ENCODE results near the gene CHDH. TPM values are rescaled to one million over a fixed set of nuclear protein-coding genes. Genes with fewer than 3 reads are reported as not detected.

Gene CHDH
- total and polyA plus RNA-seq, 7 donors = 0.29 to 6.1 (median 2.0) TPM

GRCh38 chr3:53829605-53830004 lies 16.6 kb downstream of the CHDH start:
- DNase-seq (no peak), ATAC-seq (no peak)
- intact Hi-C loops (cut with DNase I) = no loop called here
- Histone ChIP-seq H3K9me3 (no peaks in the 10 kb centered on the region), H3K4me3 (no peak overlapping the region), H3K27ac (no peak overlapping the region), H3K27me3 (ENCODE audit: insufficient read depth in 3 of 3, low read length in 2 of 3) (no peaks in the 10 kb centered on the region), H3K4me1 (no peaks in the 10 kb centered on the region), H3K36me3 (ENCODE audit: insufficient read depth in 1 of 2, low read depth in 1 of 2) (no peaks in the 10 kb centered on the region)
- 73 to 87% (median 83%) methylated on average over 2 of the region's 2 CpGs for WGBS, 3 donors
- no peak for TF ChIP-seq CTCF (IDR thresholded peaks at IDR 0.05)

GRCh38 chr3:53828581-53828980 lies 17.6 kb downstream of the CHDH start:
- DNase-seq = no peak
- H3K4me1 ChIP-seq = no peaks in the 10 kb centered on the region
- no peak for TF ChIP-seq CTCF (IDR thresholded peaks at IDR 0.05)
- no peak overlapping the region for H3K27ac ChIP-seq
- 81 to 100% (median 88%) methylated on average over 1 of the region's 1 CpG for WGBS, 3 donors
- no peak for ATAC-seq
- intact Hi-C loops (cut with DNase I) = no loop called here
- no peaks in the 10 kb centered on the region for H3K9me3 ChIP-seq
- H3K36me3 ChIP-seq (ENCODE audit: insufficient read depth in 1 of 2, low read depth in 1 of 2) = no peaks in the 10 kb centered on the region
- no peak overlapping the region for H3K4me3 ChIP-seq
- H3K27me3 ChIP-seq (ENCODE audit: insufficient read depth in 3 of 3, low read length in 2 of 3) = no peaks in the 10 kb centered on the region

GRCh38 chr3:53826048-53826447 lies 20.2 kb downstream of the CHDH start:
- whole genome bisulfite sequencing, 3 donors = 42 to 77% (median 71%) methylated on average over 1 of the region's 1 CpG
- TF ChIP-seq CTCF (IDR thresholded peaks at IDR 0.05) = no peak
- ATAC-seq (no peak), DNase-seq (no peak)
- H3K4me1 ChIP-seq = peaks cover 6% of the 10 kb centered on the region
- H3K27me3 ChIP-seq (ENCODE audit: insufficient read depth in 3 of 3, low read length in 2 of 3) = no peaks in the 10 kb centered on the region
- no peak overlapping the region for H3K4me3 ChIP-seq
- no peaks in the 10 kb centered on the region for H3K9me3 ChIP-seq
- no peak overlapping the region for H3K27ac ChIP-seq
- intact Hi-C loops (cut with DNase I) = no loop called here
- no peaks in the 10 kb centered on the region for H3K36me3 ChIP-seq (ENCODE audit: insufficient read depth in 1 of 2, low read depth in 1 of 2)

GRCh38 chr3:53824795-53825194 lies 21.4 kb downstream of the CHDH start:
- H3K27ac ChIP-seq = no peak overlapping the region
- ATAC-seq (no peak), DNase-seq (no peak)
- H3K27me3 ChIP-seq (ENCODE audit: insufficient read depth in 3 of 3, low read length in 2 of 3) = no peaks in the 10 kb centered on the region
- WGBS, 3 donors = 89 to 92% (median 92%) methylated on average over 4 of the region's 4 CpGs
- peaks cover 14% of the 10 kb centered on the region for H3K4me1 ChIP-seq
- TF ChIP-seq CTCF (IDR thresholded peaks at IDR 0.05) = no peak
- no peaks in the 10 kb centered on the region for H3K9me3 ChIP-seq
- no peaks in the 10 kb centered on the region for H3K36me3 ChIP-seq (ENCODE audit: insufficient read depth in 1 of 2, low read depth in 1 of 2)
- no peak overlapping the region for H3K4me3 ChIP-seq
- intact Hi-C loops (cut with DNase I) = no loop called here

GRCh38 chr3:53823956-53824657 lies 22.1 kb downstream of the CHDH start:
- Histone ChIP-seq H3K36me3 (ENCODE audit: insufficient read depth in 1 of 2, low read depth in 1 of 2) (peaks cover 0 to 2% of the 10 kb centered on the region in 2 donors), H3K27me3 (ENCODE audit: insufficient read depth in 3 of 3, low read length in 2 of 3) (no peaks in the 10 kb centered on the region), H3K4me3 (no peak overlapping the region), H3K27ac (no peak overlapping the region), H3K4me1 (peaks cover 14% of the 10 kb centered on the region), H3K9me3 (no peaks in the 10 kb centered on the region)
- intact Hi-C loops (cut with DNase I) = no loop called here
- no peak for TF ChIP-seq CTCF (IDR thresholded peaks at IDR 0.05)
- no peak for ATAC-seq
- 66 to 69% (median 67%) methylated on average over 10 of the region's 10 CpGs for WGBS, 3 donors
- no peak for DNase-seq
